ENCODE measurements around the gene METTL9. TPM values are rescaled to one million over a fixed set of nuclear protein-coding genes. Genes with fewer than 3 reads are reported as not detected.

Gene METTL9
- total and polyA plus RNA-seq, 9 of the 15 experiments (the other 6 are each of a cell fraction or from before 2014, with no cell fraction given), result 12.2 to 107 (median 79.1) TPM

DNA sequence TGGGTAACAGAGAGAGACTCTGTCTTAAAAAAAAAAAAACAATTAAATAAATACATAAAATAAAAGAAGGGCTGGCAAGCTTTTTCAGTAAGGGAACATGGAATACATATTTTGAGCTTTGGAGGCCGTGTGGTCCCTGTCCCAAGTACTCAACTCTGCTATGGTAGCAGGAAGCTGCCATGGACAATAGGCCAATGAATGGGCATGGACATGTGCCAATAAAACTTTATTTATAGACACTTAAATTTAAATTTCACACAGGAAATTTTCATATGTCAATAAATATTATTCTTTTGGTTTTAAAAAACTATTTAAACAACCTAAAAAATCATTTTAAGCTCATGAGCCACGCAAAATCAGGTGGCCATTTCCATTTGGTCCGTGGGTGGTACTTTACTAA lies 68.2 kb downstream of the METTL9 start:
- Histone ChIP-seq H3K79me2 (ENCODE audit: control insufficient read depth, insufficient read depth, low read length) (no peaks in the 10 kb centered on the region), H3K4me3 (no peak overlapping the region), H3K36me3 (ENCODE audit: control insufficient read depth, insufficient read depth, low read length) (no peaks in the 10 kb centered on the region), H2AFZ (ENCODE audit: low read depth, low read length) (no peak overlapping the region), H3K27ac (ENCODE audit: extremely low read depth, low read depth, low read length) (no peak overlapping the region), H3K9me1 (ENCODE audit: control insufficient read depth, insufficient read depth, low read length) (no peaks in the 10 kb centered on the region), H3K27me3 (ENCODE audit: control insufficient read depth in 2 of 2, insufficient read depth in 2 of 2, low read length in 2 of 2) (peaks cover 8 to 21% of the 10 kb centered on the region in 2 experiments; a peak in 4 of 5 replicates), H4K20me1 (replicated peaks; ENCODE audit: control insufficient read depth, insufficient read depth, low read length) (no peaks in the 10 kb centered on the region), H3K4me2 (ENCODE audit: insufficient read depth, low read length) (no peak overlapping the region), H3K4me1 (replicated peaks in 1 of 2; ENCODE audit: control insufficient read depth in 2 of 2, insufficient read depth in 2 of 2, low read length in 2 of 2) (peaks cover 0 to 8% of the 10 kb centered on the region in 2 experiments; a peak in 3 of 5 replicates), H3K9ac (ENCODE audit: insufficient read depth in 1 of 2, low read depth in 2 of 2, low read length in 2 of 2) (no peak overlapping the region), H3K9me3 (replicated peaks; ENCODE audit: control insufficient read depth, insufficient read depth, low read depth, low read length) (no peaks in the 10 kb centered on the region)
- DNase-seq (ENCODE audit: extremely low read depth in 1 of 4, low spot score in 3 of 4) (no peak), ATAC-seq (no peak), FAIRE-seq (no peak)
- WGBS (ENCODE audit: insufficient coverage, low coverage, missing lambda C conversion rate), result 2% methylated on average over 3 of the region's 3 CpGs
- no TSS peak for BruUV-seq (replicated peaks)
- in situ Hi-C loops (cut with MboI) (no loop called here), intact Hi-C loops (cut with micrococcal nuclease) (no loop called here)
- ChIA-PET POLR2A (interaction anchor here (0.6 to 1.2 kb wide), 2 partner anchors 20 to 22 kb away, joined by 3 read pairs; no protein-coding TSS in a partner anchor), CTCF (ENCODE audit: low intra/inter-chr PET ratio) (no interaction called here)
- TF ChIP-seq NRF1 (conservative IDR thresholded peaks at IDR 0.05 in 1 of 2, IDR thresholded peaks at IDR 0.05 in 1 of 2), result no peak
- TF ChIP-seq, protein P1, sequence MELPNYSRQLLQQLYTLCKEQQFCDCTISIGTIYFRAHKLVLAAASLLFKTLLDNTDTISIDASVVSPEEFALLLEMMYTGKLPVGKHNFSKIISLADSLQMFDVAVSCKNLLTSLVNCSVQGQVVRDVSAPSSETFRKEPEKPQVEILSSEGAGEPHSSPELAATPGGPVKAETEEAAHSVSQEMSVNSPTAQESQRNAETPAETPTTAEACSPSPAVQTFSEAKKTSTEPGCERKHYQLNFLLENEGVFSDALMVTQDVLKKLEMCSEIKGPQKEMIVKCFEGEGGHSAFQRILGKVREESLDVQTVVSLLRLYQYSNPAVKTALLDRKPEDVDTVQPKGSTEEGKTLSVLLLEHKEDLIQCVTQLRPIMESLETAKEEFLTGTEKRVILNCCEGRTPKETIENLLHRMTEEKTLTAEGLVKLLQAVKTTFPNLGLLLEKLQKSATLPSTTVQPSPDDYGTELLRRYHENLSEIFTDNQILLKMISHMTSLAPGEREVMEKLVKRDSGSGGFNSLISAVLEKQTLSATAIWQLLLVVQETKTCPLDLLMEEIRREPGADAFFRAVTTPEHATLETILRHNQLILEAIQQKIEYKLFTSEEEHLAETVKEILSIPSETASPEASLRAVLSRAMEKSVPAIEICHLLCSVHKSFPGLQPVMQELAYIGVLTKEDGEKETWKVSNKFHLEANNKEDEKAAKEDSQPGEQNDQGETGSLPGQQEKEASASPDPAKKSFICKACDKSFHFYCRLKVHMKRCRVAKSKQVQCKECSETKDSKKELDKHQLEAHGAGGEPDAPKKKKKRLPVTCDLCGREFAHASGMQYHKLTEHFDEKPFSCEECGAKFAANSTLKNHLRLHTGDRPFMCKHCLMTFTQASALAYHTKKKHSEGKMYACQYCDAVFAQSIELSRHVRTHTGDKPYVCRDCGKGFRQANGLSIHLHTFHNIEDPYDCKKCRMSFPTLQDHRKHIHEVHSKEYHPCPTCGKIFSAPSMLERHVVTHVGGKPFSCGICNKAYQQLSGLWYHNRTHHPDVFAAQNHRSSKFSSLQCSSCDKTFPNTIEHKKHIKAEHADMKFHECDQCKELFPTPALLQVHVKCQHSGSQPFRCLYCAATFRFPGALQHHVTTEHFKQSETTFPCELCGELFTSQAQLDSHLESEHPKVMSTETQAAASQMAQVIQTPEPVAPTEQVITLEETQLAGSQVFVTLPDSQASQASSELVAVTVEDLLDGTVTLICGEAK (IDR thresholded peaks at IDR 0.05), result peak; percentile 84
- TF ChIP-seq, protein P1 (CRISPR knock-in tag; IDR thresholded peaks at IDR 0.05), result peak; percentile 53; the same call in 1 of the 2 replicates
- TF ChIP-seq, protein P2, sequence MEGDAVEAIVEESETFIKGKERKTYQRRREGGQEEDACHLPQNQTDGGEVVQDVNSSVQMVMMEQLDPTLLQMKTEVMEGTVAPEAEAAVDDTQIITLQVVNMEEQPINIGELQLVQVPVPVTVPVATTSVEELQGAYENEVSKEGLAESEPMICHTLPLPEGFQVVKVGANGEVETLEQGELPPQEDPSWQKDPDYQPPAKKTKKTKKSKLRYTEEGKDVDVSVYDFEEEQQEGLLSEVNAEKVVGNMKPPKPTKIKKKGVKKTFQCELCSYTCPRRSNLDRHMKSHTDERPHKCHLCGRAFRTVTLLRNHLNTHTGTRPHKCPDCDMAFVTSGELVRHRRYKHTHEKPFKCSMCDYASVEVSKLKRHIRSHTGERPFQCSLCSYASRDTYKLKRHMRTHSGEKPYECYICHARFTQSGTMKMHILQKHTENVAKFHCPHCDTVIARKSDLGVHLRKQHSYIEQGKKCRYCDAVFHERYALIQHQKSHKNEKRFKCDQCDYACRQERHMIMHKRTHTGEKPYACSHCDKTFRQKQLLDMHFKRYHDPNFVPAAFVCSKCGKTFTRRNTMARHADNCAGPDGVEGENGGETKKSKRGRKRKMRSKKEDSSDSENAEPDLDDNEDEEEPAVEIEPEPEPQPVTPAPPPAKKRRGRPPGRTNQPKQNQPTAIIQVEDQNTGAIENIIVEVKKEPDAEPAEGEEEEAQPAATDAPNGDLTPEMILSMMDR (IDR thresholded peaks at IDR 0.05 in 2 of 3, conservative IDR thresholded peaks at IDR 0.05 in 1 of 3; ENCODE audit: insufficient read depth in 2 of 3, low read depth in 1 of 3, low read length in 3 of 3), result no peak
- no peak for TF ChIP-seq ZNF589 (CRISPR knock-in tag; IDR thresholded peaks at IDR 0.05; ENCODE audit: low read depth)
- TF ChIP-seq, protein P3, sequence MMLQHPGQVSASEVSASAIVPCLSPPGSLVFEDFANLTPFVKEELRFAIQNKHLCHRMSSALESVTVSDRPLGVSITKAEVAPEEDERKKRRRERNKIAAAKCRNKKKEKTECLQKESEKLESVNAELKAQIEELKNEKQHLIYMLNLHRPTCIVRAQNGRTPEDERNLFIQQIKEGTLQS (IDR thresholded peaks at IDR 0.05), result no peak
- TF ChIP-seq, protein P3 (CRISPR knock-in tag; conservative IDR thresholded peaks at IDR 0.05), result no peak
- TF ChIP-seq, protein P4, sequence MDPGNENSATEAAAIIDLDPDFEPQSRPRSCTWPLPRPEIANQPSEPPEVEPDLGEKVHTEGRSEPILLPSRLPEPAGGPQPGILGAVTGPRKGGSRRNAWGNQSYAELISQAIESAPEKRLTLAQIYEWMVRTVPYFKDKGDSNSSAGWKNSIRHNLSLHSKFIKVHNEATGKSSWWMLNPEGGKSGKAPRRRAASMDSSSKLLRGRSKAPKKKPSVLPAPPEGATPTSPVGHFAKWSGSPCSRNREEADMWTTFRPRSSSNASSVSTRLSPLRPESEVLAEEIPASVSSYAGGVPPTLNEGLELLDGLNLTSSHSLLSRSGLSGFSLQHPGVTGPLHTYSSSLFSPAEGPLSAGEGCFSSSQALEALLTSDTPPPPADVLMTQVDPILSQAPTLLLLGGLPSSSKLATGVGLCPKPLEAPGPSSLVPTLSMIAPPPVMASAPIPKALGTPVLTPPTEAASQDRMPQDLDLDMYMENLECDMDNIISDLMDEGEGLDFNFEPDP (CRISPR knock-in tag; IDR thresholded peaks at IDR 0.05), result no peak

Measured in K562 (cell line).